Psoas muscle (tissue), 8 donors: Measurements from ENCODE around the gene FERMT3. TPM values are rescaled to one million over a fixed set of nuclear protein-coding genes. Genes with fewer than 3 reads are reported as not detected.

Source experiments
- ATAC-seq, 4 donors: fragments of 200-7000 bp; cut with Tn5 transposase; one replicate each; pipeline ENCODE4 v1.9.1; 2020; ENCODE audit warnings: moderate library complexity in 3 of 4, mild to moderate bottlenecking in 2 of 4
- DNase-seq, 2 donors: peaks; one replicate each; pipeline ENCODE4 v3.0.0-alpha.2; 2020
- H3K27ac ChIP-seq: fragments of 200-600 bp; one replicate; pipeline ENCODE4 v1.8.0; 2022
- H3K27me3 ChIP-seq, 3 donors: fragments of 200-600 bp in 1 of 3; one replicate each; pipeline versions ENCODE4 v1.6.1 to v1.8.0; 2013 to 2022; ENCODE audit warnings: low read length in 2 of 3, mild to moderate bottlenecking in 2 of 3, moderate library complexity in 1 of 3; ENCODE audit not compliant: insufficient read depth in 3 of 3
- H3K36me3 ChIP-seq, 2 donors: fragments of 200-600 bp in 1 of 2; one replicate each; pipeline versions ENCODE4 v1.6.1 to v1.8.0; 2013 to 2022; ENCODE audit warnings: low read depth in 1 of 2, mild to moderate bottlenecking in 1 of 2, moderate library complexity in 1 of 2; ENCODE audit not compliant: insufficient read depth in 1 of 2
- H3K4me1 ChIP-seq: fragments of 200-600 bp; one replicate; pipeline ENCODE4 v1.8.0; 2022
- H3K4me3 ChIP-seq: fragments of 200-600 bp; one replicate; pipeline ENCODE4 v1.8.0; 2022; ENCODE audit warnings: mild to moderate bottlenecking
- H3K9me3 ChIP-seq: fragments of 200-600 bp; one replicate; pipeline ENCODE4 v1.8.0; 2022
- CTCF ChIP-seq: fragments of 200-600 bp; IDR thresholded peaks from one replicate; pipeline ENCODE4 v1.8.0; 2022; ENCODE audit warnings: antibody characterized with exemption
- WGBS, 3 donors: extraction: QIAGEN DNeasy Blood & Tissue Kit; methylation state at CpG; one replicate each; pipeline versions ENCODE4 v1.1.6 to v1.1.7; 2013; 5-methylcytosine and 5-hydroxymethylcytosine counted together
- intact Hi-C, 2 donors: fragments of 100-400 bp; cut with DNase I; formaldehyde crosslinking; loops; one replicate each; pipeline versions ENCODE4 v1.11.0 to v1.14.2; 2022
- polyA plus RNA-seq, 3 donors: library from polyadenylated mRNA; stranded (reverse); fragments of 200-250 nt; gene quantifications; one replicate each; pipeline ENCODE4 v1.2.3, GENCODE V29; 2013
- total RNA-seq, 4 donors: library from RNA; stranded (reverse); fragmentation: NEBNext Ultra II Directional in 2 of 4; extraction: Animal tissue kit (Norgen Biotek cat#: 25700) in 2 of 4; gene quantifications; one replicate each; pipeline versions ENCODE4 v1.2.1 to v1.2.4, GENCODE V29; 2021 to 2023
- donor health status: healthy with polysubstance abuse.
- donor health status: DM: no; HTN: no; CAD: no; lungs with moderate emphysema.
- donor health status: Bipolar disorder and iron deficiency.
- donor health status: healthy.
- donor health status: DM: yes; HTN: yes; CAD: no.
- donor health status: DM: no; HTN: no; CAD: no.
- donor health status: DM: no; HTN: no; CAD: no.
- donor health status: DM: yes; HTN: yes; CAD: no.

The FERMT3 gene
- total and polyA plus RNA-seq, 7 donors = 2.5 to 11.7 (median 6.7) TPM

- H3K4me1 ChIP-seq = peaks cover 24% of the 10 kb centered on the region
- H3K4me3 ChIP-seq = no peak overlapping the region
- no peaks in the 10 kb centered on the region for H3K27me3 ChIP-seq
- intact Hi-C loops = no loop called here
- H3K9me3 ChIP-seq = no peaks in the 10 kb centered on the region
- DNase-seq (no peak), ATAC-seq (no peak)
- no peak overlapping the region for H3K27ac ChIP-seq
- no peak for TF ChIP-seq CTCF
- WGBS, 3 donors = 84 to 88% (median 86%) methylated on average over 15 of the region's 15 CpGs
- H3K36me3 ChIP-seq = peaks cover 0 to 62% of the 10 kb centered on the region in 2 donors
Measured at GRCh38 chr11:64256300-64256699, 49.8 kb downstream of the FERMT3 start.

GRCh38 chr11:64258356-64258755, 51.8 kb downstream of the FERMT3 start:
- Histone ChIP-seq H3K4me1 (peaks cover 9% of the 10 kb centered on the region), H3K36me3 (peaks cover 0 to 80% of the 10 kb centered on the region in 2 donors), H3K9me3 (no peaks in the 10 kb centered on the region), H3K4me3 (no peak overlapping the region), H3K27ac (no peak overlapping the region), H3K27me3 (no peaks in the 10 kb centered on the region)
- ATAC-seq = no peak
- intact Hi-C loops = no loop called here
- 87 to 90% (median 90%) methylated on average over 21 to 24 of the region's 24 CpGs for WGBS, 3 donors
- TF ChIP-seq CTCF = no peak
- DNase-seq = peak in 1 of 2 donors; percentile 52

- no peak overlapping the region for H3K4me3 ChIP-seq
- H3K36me3 ChIP-seq = peaks cover 0 to 84% of the 10 kb centered on the region in 2 donors
- no peak overlapping the region for H3K27ac ChIP-seq
- H3K27me3 ChIP-seq = no peaks in the 10 kb centered on the region
- ATAC-seq = no peak
- no peaks in the 10 kb centered on the region for H3K9me3 ChIP-seq
- H3K4me1 ChIP-seq = peaks cover 2% of the 10 kb centered on the region
- DNase-seq = peak in 1 of 2 donors; percentile 55
- 91 to 94% (median 91%) methylated on average over 22 to 32 of the region's 32 CpGs for WGBS, 3 donors
- intact Hi-C loops = no loop called here
- TF ChIP-seq CTCF = no peak
Measured at GRCh38 chr11:64258946-64259532, 52.5 kb downstream of the FERMT3 start.

- intact Hi-C loops = no loop called here
- ATAC-seq (no peak), DNase-seq (no peak)
- Histone ChIP-seq H3K27me3 (no peaks in the 10 kb centered on the region), H3K27ac (no peak overlapping the region), H3K9me3 (no peaks in the 10 kb centered on the region), H3K36me3 (peaks cover 0 to 87% of the 10 kb centered on the region in 2 donors), H3K4me3 (no peak overlapping the region), H3K4me1 (no peaks in the 10 kb centered on the region)
- TF ChIP-seq CTCF = no peak
- 85 to 89% (median 87%) methylated on average over 4 of the region's 4 CpGs for WGBS, 3 donors
Measured at GRCh38 chr11:64259533-64260067, 53.1 kb downstream of the FERMT3 start.
